Stomach smooth muscle (tissue), 2 donors: ENCODE results near the gene GRM8.
A peak's percentile ranks its signal among the peaks of the same experiment; 100 is the strongest.

Experiments
- H3K27ac ChIP-seq: one replicate; pipeline ENCODE4 v1.7.0; 2013; ENCODE audit warnings: mild to moderate bottlenecking, low read length, inconsistent platforms
- H3K27me3 ChIP-seq, 2 donors: one replicate each; pipeline ENCODE4 v1.7.0; 2013; ENCODE audit warnings: low read length in 2 of 2; ENCODE audit not compliant: insufficient read depth in 2 of 2, control insufficient read depth in 1 of 2
- H3K36me3 ChIP-seq, 2 donors: one replicate each; pipeline ENCODE4 v1.7.0; 2013; ENCODE audit warnings: low read length in 2 of 2; ENCODE audit not compliant: control insufficient read depth in 2 of 2, insufficient read depth in 2 of 2
- H3K4me1 ChIP-seq: one replicate; pipeline ENCODE4 v1.7.0; 2013; ENCODE audit warnings: low read length; ENCODE audit not compliant: control insufficient read depth, insufficient read depth
- H3K4me3 ChIP-seq, 2 donors: one replicate each; pipeline ENCODE4 v1.7.0; 2013; ENCODE audit warnings: low read length in 2 of 2
- H3K9ac ChIP-seq, 2 donors: one replicate each; pipeline ENCODE4 v1.7.0; 2013; ENCODE audit warnings: low read length in 2 of 2, mild to moderate bottlenecking in 1 of 2
- H3K9me3 ChIP-seq, 2 donors: one replicate each; pipeline ENCODE4 v1.7.0; 2013; ENCODE audit warnings: low read length in 2 of 2; ENCODE audit not compliant: control insufficient read depth in 2 of 2
- donor health status: healthy.
- donor health status: Pancreatic carcinoma.

GRM8 gene

GRCh38 chr7:127252778-127253280 is at the start of gene GRM8:
GRM8 (minus strand) TSS chr7:127252941.
- H3K4me1 ChIP-seq = peaks cover 18% of the 10 kb centered on the region
- peaks cover 45 to 52% of the 10 kb centered on the region in 2 donors for H3K27me3 ChIP-seq
- no peak within 1 kb of the TSS for H3K27ac ChIP-seq
- no peaks in the 10 kb centered on the region for H3K9me3 ChIP-seq
- no peaks in the 10 kb centered on the region for H3K36me3 ChIP-seq
- H3K4me3 ChIP-seq = peak within 1 kb of the TSS; percentile 76 to 80
- peak within 1 kb of the TSS; percentile 36 to 44 for H3K9ac ChIP-seq

- Histone ChIP-seq H3K9me3 (peaks cover 0 to 3% of the 10 kb centered on the region in 2 donors), H3K27ac (no peak overlapping the region), H3K36me3 (no peaks in the 10 kb centered on the region), H3K27me3 (peaks cover 0 to 4% of the 10 kb centered on the region in 2 donors), H3K4me1 (no peaks in the 10 kb centered on the region), H3K4me3 (no peak overlapping the region), H3K9ac (no peak overlapping the region)
Observed at GRCh38 chr7:127290801-127291361, 38.1 kb upstream of the GRM8 start.

GRCh38 chr7:127290116-127290655 is 37.4 kb upstream of the GRM8 start:
- no peak overlapping the region for H3K27ac ChIP-seq
- no peaks in the 10 kb centered on the region for H3K4me1 ChIP-seq
- H3K9ac ChIP-seq = no peak overlapping the region
- H3K36me3 ChIP-seq = no peaks in the 10 kb centered on the region
- peaks cover 0 to 3% of the 10 kb centered on the region in 2 donors for H3K9me3 ChIP-seq
- H3K27me3 ChIP-seq = peaks cover 0 to 4% of the 10 kb centered on the region in 2 donors
- no peak overlapping the region for H3K4me3 ChIP-seq

GRCh38 chr7:127287133-127287532 is 34.4 kb upstream of the GRM8 start:
- Histone ChIP-seq H3K4me1 (no peaks in the 10 kb centered on the region), H3K27ac (no peak overlapping the region), H3K36me3 (no peaks in the 10 kb centered on the region), H3K9me3 (no peaks in the 10 kb centered on the region), H3K9ac (no peak overlapping the region), H3K4me3 (no peak overlapping the region), H3K27me3 (no peaks in the 10 kb centered on the region)

- Histone ChIP-seq H3K27me3 (peaks cover 2 to 3% of the 10 kb centered on the region in 2 donors), H3K9me3 (no peaks in the 10 kb centered on the region), H3K36me3 (no peaks in the 10 kb centered on the region), H3K4me3 (no peak overlapping the region), H3K9ac (no peak overlapping the region), H3K4me1 (no peaks in the 10 kb centered on the region), H3K27ac (no peak overlapping the region)
Observed at GRCh38 chr7:127270093-127270492, 17.4 kb upstream of the GRM8 start.

- no peaks in the 10 kb centered on the region for H3K4me1 ChIP-seq
- H3K27ac ChIP-seq = no peak overlapping the region
- no peak overlapping the region for H3K4me3 ChIP-seq
- H3K36me3 ChIP-seq = no peaks in the 10 kb centered on the region
- no peaks in the 10 kb centered on the region for H3K9me3 ChIP-seq
- no peak overlapping the region for H3K9ac ChIP-seq
- H3K27me3 ChIP-seq = peaks cover 0 to 10% of the 10 kb centered on the region in 2 donors
Observed at GRCh38 chr7:127266047-127266446, 13.3 kb upstream of the GRM8 start.

GRCh38 chr7:127264219-127264618 is 11.5 kb upstream of the GRM8 start:
- Histone ChIP-seq H3K4me1 (no peaks in the 10 kb centered on the region), H3K9ac (no peak overlapping the region), H3K4me3 (no peak overlapping the region), H3K36me3 (no peaks in the 10 kb centered on the region), H3K27ac (no peak overlapping the region), H3K27me3 (peaks cover 2 to 7% of the 10 kb centered on the region in 2 donors), H3K9me3 (no peaks in the 10 kb centered on the region)

- no peak overlapping the region for H3K9ac ChIP-seq
- H3K9me3 ChIP-seq = no peaks in the 10 kb centered on the region
- H3K27ac ChIP-seq = no peak overlapping the region
- H3K27me3 ChIP-seq = peaks cover 19 to 21% of the 10 kb centered on the region in 2 donors
- no peak overlapping the region for H3K4me3 ChIP-seq
- H3K4me1 ChIP-seq = no peaks in the 10 kb centered on the region
- H3K36me3 ChIP-seq = no peaks in the 10 kb centered on the region
Observed at GRCh38 chr7:127258111-127258510, 5.4 kb upstream of the GRM8 start.

- Histone ChIP-seq H3K4me1 (peaks cover 4% of the 10 kb centered on the region), H3K9me3 (no peaks in the 10 kb centered on the region), H3K36me3 (no peaks in the 10 kb centered on the region), H3K4me3 (no peak overlapping the region), H3K27ac (no peak overlapping the region), H3K9ac (no peak overlapping the region), H3K27me3 (peaks cover 21 to 25% of the 10 kb centered on the region in 2 donors)
Observed at GRCh38 chr7:127257086-127257485, 4.3 kb upstream of the GRM8 start.

GRCh38 chr7:127256041-127256725 is 3.4 kb upstream of the GRM8 start:
- Histone ChIP-seq H3K27me3 (peaks cover 30 to 31% of the 10 kb centered on the region in 2 donors), H3K27ac (no peak overlapping the region), H3K4me3 (no peak overlapping the region), H3K9me3 (no peaks in the 10 kb centered on the region), H3K4me1 (peaks cover 14% of the 10 kb centered on the region), H3K9ac (no peak overlapping the region), H3K36me3 (no peaks in the 10 kb centered on the region)
